PC-3 (cell line): ENCODE measurements around the gene C1orf116. TPM values are rescaled to one million over a fixed set of nuclear protein-coding genes. Genes with fewer than 3 reads are reported as not detected.

Experiments used
- ATAC-seq: fragments of 200-7000 bp; cut with Tn5 transposase; 2 replicates; pipeline ENCODE4 v1.9.1; 2020; ENCODE audit warnings: mild to moderate bottlenecking, moderate library complexity
- BruUV-seq: library from RNA; stranded (reverse); fragments of 400-500 nt; replicated peaks from 2 replicates; lab custom pipeline; 2021; lab: Mats Ljungman, UMichigan
- CTCF ChIA-PET: fragments of 300-600 bp; sonication (Branson Sonifier 250); formaldehyde crosslinking; loops from one replicate; lab custom pipeline; 2022; ENCODE audit warnings: antibody characterized with exemption; lab: Charles Lee
- POLR2A ChIA-PET: fragments of 300-600 bp; sonication (Branson Sonifier 250); formaldehyde crosslinking; loops from one replicate; lab custom pipeline; 2022; ENCODE audit warnings: antibody characterized with exemption; ENCODE audit not compliant: unreplicated experiment; lab: Charles Lee
- DNase-seq: peaks from one replicate; pipeline ENCODE4 v3.0.0-alpha.2; 2015
- H2AFZ ChIP-seq: fragments of 300-600 bp; sonication (generic); 2 replicates; pipeline ENCODE4 v1.6.0; 2016; ENCODE audit warnings: antibody characterized with exemption, low read length
- H3F3A ChIP-seq: fragments of 300-600 bp; sonication (generic); one replicate; pipeline ENCODE4 v1.6.0; 2017; ENCODE audit warnings: antibody characterized with exemption, low read length, control low read depth, mild to moderate bottlenecking; ENCODE audit not compliant: unreplicated experiment
- H3K27ac ChIP-seq: fragments of 300-600 bp; sonication (generic); 2 replicates; pipeline ENCODE4 v1.5.1; 2016; ENCODE audit warnings: mild to moderate bottlenecking, low read length
- H3K27me3 ChIP-seq: fragments of 300-600 bp; sonication (generic); 2 replicates; pipeline ENCODE4 v1.6.1; 2016; ENCODE audit warnings: low read length, mixed read lengths
- H3K36me3 ChIP-seq: fragments of 300-600 bp; sonication (generic); 2 replicates; pipeline ENCODE4 v1.6.1; 2016; ENCODE audit warnings: low read depth, mixed run types, low read length, mixed read lengths
- H3K4me1 ChIP-seq: fragments of 300-600 bp; sonication (generic); 2 replicates; pipeline ENCODE4 v1.5.1; 2016; ENCODE audit warnings: low read length; ENCODE audit not compliant: insufficient read depth
- H3K4me2 ChIP-seq: fragments of 300-600 bp; sonication (generic); 2 replicates; pipeline ENCODE4 v1.6.0; 2016; ENCODE audit warnings: low read length
- H3K4me3 ChIP-seq: fragments of 300-600 bp; sonication (generic); 2 replicates; pipeline ENCODE4 v1.5.1; 2016; ENCODE audit warnings: mild to moderate bottlenecking, low read length, mixed read lengths
- H3K79me2 ChIP-seq: fragments of 300-600 bp; sonication (generic); 2 replicates; pipeline ENCODE4 v1.6.1; 2017; ENCODE audit warnings: low read length, mixed read lengths
- H3K9ac ChIP-seq: fragments of 300-600 bp; sonication (generic); 2 replicates; pipeline ENCODE4 v1.6.0; 2016; ENCODE audit warnings: mild to moderate bottlenecking, low read length
- H3K9me2 ChIP-seq: fragments of 300-600 bp; sonication (generic); replicated peaks from 2 replicates; pipeline ENCODE4 v1.6.1; 2016; ENCODE audit warnings: mixed run types, low read length, mixed read lengths
- H3K9me3 ChIP-seq: fragments of 300-600 bp; sonication (generic); 2 replicates; pipeline ENCODE4 v1.6.1; 2016; ENCODE audit warnings: low read length, mixed read lengths
- H4K20me1 ChIP-seq: fragments of 300-600 bp; sonication (generic); 2 replicates; pipeline ENCODE4 v1.6.1; 2016; ENCODE audit warnings: low read length, mixed read lengths
- CTCF ChIP-seq: fragments of 300-600 bp; sonication (generic); conservative IDR thresholded peaks from 2 replicates; pipeline ENCODE4 v1.5.1; 2017; ENCODE audit warnings: antibody characterized with exemption, low read depth, mild to moderate bottlenecking, low read length
- EZH2 ChIP-seq: fragments of 300-600 bp; sonication (generic); IDR thresholded peaks from one replicate; pipeline ENCODE4 v1.6.1; 2017; ENCODE audit warnings: antibody characterized with exemption, mild to moderate bottlenecking, low read length; ENCODE audit not compliant: unreplicated experiment
- EZH2phosphoT487 ChIP-seq: fragments of 300-600 bp; sonication (generic); IDR thresholded peaks from 2 replicates; pipeline ENCODE4 v1.6.1; 2018; ENCODE audit warnings: mild to moderate bottlenecking, antibody characterized with exemption, low read length, borderline replicate concordance
- intact Hi-C: fragments of 100-400 bp; cut with micrococcal nuclease; formaldehyde crosslinking; loops from 2 replicates; pipeline ENCODE4 v1.9.0; 2023
- total RNA-seq: library from RNA; depleted of rRNA; stranded (reverse); fragments of >200 nt; gene quantifications from 2 replicates; pipeline ENCODE4 v1.2.3, GENCODE V29; 2014

Gene C1orf116
- total RNA-seq, 1 experiment from 2014 or later = 34.9 TPM

- Histone ChIP-seq H4K20me1 (no peaks in the 10 kb centered on the region), H3F3A (no peaks in the 10 kb centered on the region), H3K9ac (no peak overlapping the region), H3K4me1 (no peaks in the 10 kb centered on the region), H3K4me3 (no peak overlapping the region), H3K9me2 (no peaks in the 10 kb centered on the region), H3K36me3 (no peaks in the 10 kb centered on the region), H3K9me3 (no peaks in the 10 kb centered on the region), H3K79me2 (no peaks in the 10 kb centered on the region), H2AFZ (no peak overlapping the region), H3K4me2 (no peak overlapping the region), H3K27me3 (no peaks in the 10 kb centered on the region), H3K27ac (no peak overlapping the region)
- no peak for ATAC-seq
- ChIA-PET POLR2A (no interaction called here), CTCF (interaction anchor here (0.6 kb wide), 1 partner anchor 239 kb away, joined by 5 read pairs; no protein-coding TSS in a partner anchor)
- intact Hi-C loops = no loop called here
- BruUV-seq = no TSS peak
- TF ChIP-seq CTCF (no peak), EZH2 (no peak), EZH2phosphoT487 (no peak)
- no peak for DNase-seq
These were observed 45.7 kb downstream of the C1orf116 start for GRCh38 chr1:206986885-206987284.

GRCh38 chr1:206986402-206986801 lies 46.2 kb downstream of the C1orf116 start:
- Histone ChIP-seq H3F3A (no peaks in the 10 kb centered on the region), H3K79me2 (no peaks in the 10 kb centered on the region), H4K20me1 (no peaks in the 10 kb centered on the region), H3K27ac (no peak overlapping the region), H3K36me3 (no peaks in the 10 kb centered on the region), H3K4me3 (no peak overlapping the region), H3K9me2 (no peaks in the 10 kb centered on the region), H3K4me2 (no peak overlapping the region), H3K27me3 (no peaks in the 10 kb centered on the region), H2AFZ (no peak overlapping the region), H3K4me1 (no peaks in the 10 kb centered on the region), H3K9me3 (no peaks in the 10 kb centered on the region), H3K9ac (no peak overlapping the region)
- intact Hi-C loops = no loop called here
- ChIA-PET POLR2A (interaction anchor here (0.5 kb wide), 1 partner anchor 18 kb away, joined by 3 read pairs; no protein-coding TSS in a partner anchor), CTCF (interaction anchor here (0.6 kb wide), 1 partner anchor 239 kb away, joined by 5 read pairs; no protein-coding TSS in a partner anchor)
- no TSS peak for BruUV-seq
- DNase-seq (no peak), ATAC-seq (no peak)
- TF ChIP-seq EZH2 (no peak), CTCF (no peak), EZH2phosphoT487 (no peak)

GRCh38 chr1:206985162-206985749 lies 47.3 kb downstream of the C1orf116 start:
- ATAC-seq (no peak), DNase-seq (no peak)
- intact Hi-C loops = no loop called here
- Histone ChIP-seq H3K4me1 (no peaks in the 10 kb centered on the region; the same call in 1 of the 2 replicates), H3K4me2 (no peak overlapping the region), H3K4me3 (no peak overlapping the region), H3K27me3 (no peaks in the 10 kb centered on the region), H3K27ac (no peak overlapping the region), H2AFZ (no peak overlapping the region), H4K20me1 (no peaks in the 10 kb centered on the region), H3F3A (no peaks in the 10 kb centered on the region), H3K9me2 (no peaks in the 10 kb centered on the region), H3K36me3 (no peaks in the 10 kb centered on the region), H3K79me2 (no peaks in the 10 kb centered on the region), H3K9ac (no peak overlapping the region), H3K9me3 (no peaks in the 10 kb centered on the region)
- ChIA-PET CTCF (no interaction called here), POLR2A (interaction anchor here (0.7 kb wide), 1 partner anchor 41 kb away, joined by 3 read pairs; no protein-coding TSS in a partner anchor)
- TF ChIP-seq CTCF (no peak), EZH2phosphoT487 (no peak), EZH2 (no peak)
- BruUV-seq = no TSS peak
